ENCODE measurements around the gene AMPD2. TPM values are rescaled to one million over a fixed set of nuclear protein-coding genes. Genes with fewer than 3 reads are reported as not detected.

The AMPD2 gene
- total RNA-seq, 3 donors from 2014 or later, result 35.6 to 47.4 (median 40.9) TPM

GRCh38 chr1:109641861-109642260 lies 22.2 kb downstream of the AMPD2 start:
- Histone ChIP-seq H3K9me3 (no peaks in the 10 kb centered on the region), H3K4me1 (ENCODE audit: low read depth) (peaks cover 7% of the 10 kb centered on the region), H3K36me3 (ENCODE audit: low read depth) (no peaks in the 10 kb centered on the region), H3K4me3 (no peak overlapping the region)
- TF ChIP-seq CTCF (IDR thresholded peaks at IDR 0.05), result no peak
- ATAC-seq, result no peak
- no peak for DNase-seq
- intact Hi-C loops (cut with DNase I, micrococcal nuclease), result loop anchor here (5.0 to 10.0 kb wide), 3 partner anchors 95 to 343 kb away; partner anchors contain the start of genes AHCYL1 (in 1 of the 2) and GNAI3 (in 1 of the 2)

GRCh38 chr1:109642626-109643025 lies 23.0 kb downstream of the AMPD2 start:
- no peak for TF ChIP-seq CTCF (IDR thresholded peaks at IDR 0.05)
- Histone ChIP-seq H3K36me3 (ENCODE audit: low read depth) (no peaks in the 10 kb centered on the region), H3K4me1 (ENCODE audit: low read depth) (peaks cover 7% of the 10 kb centered on the region), H3K4me3 (no peak overlapping the region), H3K9me3 (no peaks in the 10 kb centered on the region)
- no peak for DNase-seq
- intact Hi-C loops (cut with DNase I, micrococcal nuclease), result loop anchor here (5.0 to 10.0 kb wide), 3 partner anchors 95 to 342 kb away; partner anchors contain the start of genes AHCYL1 (in 1 of the 2) and GNAI3 (in 1 of the 2)
- ATAC-seq, result no peak

- H3K4me1 ChIP-seq (ENCODE audit: low read depth), result peaks cover 7% of the 10 kb centered on the region
- intact Hi-C loops (cut with DNase I, micrococcal nuclease), result loop anchor here (5.0 to 10.0 kb wide), 3 partner anchors 96 to 341 kb away; partner anchors contain the start of genes AHCYL1 (in 1 of the 2) and GNAI3 (in 1 of the 2)
These were observed 24.0 kb downstream of the AMPD2 start for GRCh38 chr1:109643385-109644230.

GRCh38 chr1:109644670-109645069 lies 25.0 kb downstream of the AMPD2 start:
- no peak for TF ChIP-seq CTCF (IDR thresholded peaks at IDR 0.05)
- no peak for DNase-seq
- H3K36me3 ChIP-seq (ENCODE audit: low read depth), result no peaks in the 10 kb centered on the region
- H3K9me3 ChIP-seq, result no peaks in the 10 kb centered on the region
- intact Hi-C loops (cut with DNase I, micrococcal nuclease), result loop anchor here (5.0 to 10.0 kb wide), 3 partner anchors 97 to 340 kb away; partner anchors contain the start of genes AHCYL1 (in 1 of the 2) and GNAI3 (in 1 of the 2)
- H3K4me3 ChIP-seq, result no peak overlapping the region
- peaks cover 7% of the 10 kb centered on the region for H3K4me1 ChIP-seq (ENCODE audit: low read depth)
- no peak for ATAC-seq

More at GRCh38 chr1:109643385-109644230, 24.0 kb downstream of the AMPD2 start:
- peak; percentile 85 for TF ChIP-seq CTCF (IDR thresholded peaks at IDR 0.05)
- DNase-seq, result peak; percentile 87 to 94 (median 93)
- Histone ChIP-seq H3K36me3 (ENCODE audit: low read depth) (no peaks in the 10 kb centered on the region), H3K4me3 (no peak overlapping the region), H3K9me3 (no peaks in the 10 kb centered on the region)
- peak; percentile 94 for ATAC-seq

GRCh38 chr1:109649491-109649914 lies 29.9 kb downstream of the AMPD2 start:
- DNase-seq, result no peak
- TF ChIP-seq CTCF (IDR thresholded peaks at IDR 0.05), result no peak
- H3K9me3 ChIP-seq, result no peaks in the 10 kb centered on the region
- H3K4me1 ChIP-seq (ENCODE audit: low read depth), result no peaks in the 10 kb centered on the region
- intact Hi-C loops (cut with DNase I, micrococcal nuclease), result loop anchor here in 1 of 2 donors (10.0 kb wide), 1 partner anchor 335 kb away; the partner anchor contains the start of gene AHCYL1
- H3K4me3 ChIP-seq, result no peak overlapping the region
- ATAC-seq, result no peak
- no peaks in the 10 kb centered on the region for H3K36me3 ChIP-seq (ENCODE audit: low read depth)

All from mucosa of descending colon (tissue), 3 donors.